SU-DHL-6 (cell line): ENCODE results near the gene KRTAP13-2.

Source experiments
- H2AFZ ChIP-seq: fragments of 200-600 bp; sonication (generic); 2 replicates; pipeline ENCODE4 v1.6.1; 2014; ENCODE audit warnings: low read depth, mild to moderate bottlenecking, moderate library complexity, mixed read lengths, antibody characterized with exemption, low read length; ENCODE audit not compliant: severe bottlenecking
- H3F3A ChIP-seq: fragments of 200-600 bp; shearing (Covaris generic); 2 replicates; pipeline ENCODE4 v1.6.0; 2016; ENCODE audit warnings: antibody characterized with exemption, mild to moderate bottlenecking; ENCODE audit not compliant: insufficient read depth
- H3K27ac ChIP-seq: fragments of 200-600 bp; sonication (generic); 2 replicates; pipeline ENCODE4 v1.5.1; 2016; ENCODE audit warnings: low read depth, mild to moderate bottlenecking, low read length, moderate library complexity, mixed read lengths
- H3K27me3 ChIP-seq: fragments of 200-600 bp; sonication (generic), shearing (Covaris generic); 2 replicates; pipeline ENCODE4 v1.6.0; 2014; ENCODE audit warnings: mild to moderate bottlenecking, low read length
- H3K36me3 ChIP-seq: fragments of 200-600 bp; sonication (generic); 2 replicates; pipeline ENCODE4 v1.6.1; 2014; ENCODE audit warnings: mild to moderate bottlenecking, low read length, mixed read lengths
- H3K4me2 ChIP-seq: fragments of 300-600, 200-600 bp; shearing (Covaris generic), sonication (generic); 2 replicates; pipeline ENCODE4 v1.6.0; 2014; ENCODE audit warnings: low read length, low read depth, mild to moderate bottlenecking; ENCODE audit not compliant: poor library complexity, severe bottlenecking
- H3K4me3 ChIP-seq: fragments of 200-600 bp; sonication (generic); 2 replicates; pipeline ENCODE4 v1.5.1; 2014; ENCODE audit warnings: antibody characterized with exemption, low read length, mild to moderate bottlenecking, mixed read lengths; ENCODE audit not compliant: insufficient read depth, poor library complexity, severe bottlenecking
- H3K79me2 ChIP-seq: fragments of 200-600 bp; sonication (generic); 2 replicates; pipeline ENCODE4 v1.6.1; 2014; ENCODE audit warnings: mild to moderate bottlenecking, low read length, moderate library complexity; ENCODE audit not compliant: insufficient read depth
- H3K9ac ChIP-seq: fragments of 200-600 bp; sonication (generic); 2 replicates; pipeline ENCODE4 v1.7.0; 2014; ENCODE audit warnings: mild to moderate bottlenecking, low read length
- H3K9me2 ChIP-seq: fragments of 200-600 bp; sonication (generic); replicated peaks from 2 replicates; pipeline ENCODE4 v1.6.1; 2014; ENCODE audit warnings: low read length; ENCODE audit not compliant: insufficient read depth
- H3K9me3 ChIP-seq: fragments of 200-600 bp; sonication (generic); 2 replicates; pipeline ENCODE4 v1.6.1; 2014; ENCODE audit warnings: low read length, mixed read lengths; ENCODE audit not compliant: insufficient read depth
- H4K20me1 ChIP-seq: fragments of 200-600 bp; sonication (generic); 2 replicates; pipeline ENCODE4 v1.6.1; 2014; ENCODE audit warnings: low read depth, mild to moderate bottlenecking, antibody characterized with exemption, low read length, moderate library complexity, mixed read lengths
- EZH2phosphoT487 ChIP-seq: fragments of 200-600 bp; sonication (generic), shearing (Covaris generic); conservative IDR thresholded peaks from 2 replicates; pipeline ENCODE4 v1.6.1; 2018; ENCODE audit warnings: mild to moderate bottlenecking, antibody characterized with exemption, low read length, moderate library complexity, mixed read lengths
- TF ChIP-seq, protein P1 (sequence below): fragments of 200-600 bp; sonication (generic); IDR thresholded peaks from one replicate; pipeline ENCODE4 v1.5.1; 2017; ENCODE audit warnings: antibody characterized with exemption, mild to moderate bottlenecking, low read length, moderate library complexity; ENCODE audit not compliant: insufficient read depth, poor library complexity, severe bottlenecking

The KRTAP13-2 gene

DNA sequence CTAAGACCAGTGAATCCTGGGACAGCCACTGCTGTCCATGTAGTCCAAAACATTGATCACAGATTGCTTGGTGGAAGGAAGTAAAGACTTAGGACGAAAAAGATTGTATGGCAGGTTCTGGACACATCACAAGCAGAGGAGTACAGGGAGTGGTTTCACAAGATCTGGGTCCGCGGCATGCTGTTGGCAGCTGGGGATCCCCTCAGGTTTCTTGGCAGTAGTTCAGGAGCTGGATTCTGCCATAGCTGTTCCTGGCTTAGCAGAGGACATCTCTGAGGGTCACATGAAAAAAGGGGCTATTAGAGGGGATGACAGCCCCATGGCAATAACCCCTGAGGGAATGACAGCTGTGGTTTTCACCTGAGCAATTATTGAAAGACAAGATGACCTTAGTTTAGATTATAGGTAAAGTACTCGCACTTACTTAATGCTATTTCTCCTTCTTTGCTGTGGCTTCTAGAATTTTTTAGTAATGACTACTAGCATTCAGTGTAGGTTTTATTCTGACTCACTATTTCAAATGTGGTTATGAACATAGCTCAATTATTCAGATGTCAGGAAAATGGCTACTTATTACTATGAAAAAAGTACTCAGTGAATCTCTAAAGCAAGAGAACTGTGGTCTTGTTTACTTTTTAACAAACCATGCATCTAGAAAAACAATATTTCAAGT is 42.7 kb downstream of the KRTAP13-2 start:
- Histone ChIP-seq H3K27ac (no peak overlapping the region), H3K36me3 (no peaks in the 10 kb centered on the region), H3F3A (no peaks in the 10 kb centered on the region), H3K9me2 (no peaks in the 10 kb centered on the region), H3K4me3 (no peak overlapping the region), H3K9me3 (no peaks in the 10 kb centered on the region), H4K20me1 (no peaks in the 10 kb centered on the region), H3K9ac (no peak overlapping the region), H3K4me2 (no peak overlapping the region), H2AFZ (no peak overlapping the region), H3K79me2 (no peaks in the 10 kb centered on the region), H3K27me3 (no peaks in the 10 kb centered on the region)
- TF ChIP-seq, protein P1, sequence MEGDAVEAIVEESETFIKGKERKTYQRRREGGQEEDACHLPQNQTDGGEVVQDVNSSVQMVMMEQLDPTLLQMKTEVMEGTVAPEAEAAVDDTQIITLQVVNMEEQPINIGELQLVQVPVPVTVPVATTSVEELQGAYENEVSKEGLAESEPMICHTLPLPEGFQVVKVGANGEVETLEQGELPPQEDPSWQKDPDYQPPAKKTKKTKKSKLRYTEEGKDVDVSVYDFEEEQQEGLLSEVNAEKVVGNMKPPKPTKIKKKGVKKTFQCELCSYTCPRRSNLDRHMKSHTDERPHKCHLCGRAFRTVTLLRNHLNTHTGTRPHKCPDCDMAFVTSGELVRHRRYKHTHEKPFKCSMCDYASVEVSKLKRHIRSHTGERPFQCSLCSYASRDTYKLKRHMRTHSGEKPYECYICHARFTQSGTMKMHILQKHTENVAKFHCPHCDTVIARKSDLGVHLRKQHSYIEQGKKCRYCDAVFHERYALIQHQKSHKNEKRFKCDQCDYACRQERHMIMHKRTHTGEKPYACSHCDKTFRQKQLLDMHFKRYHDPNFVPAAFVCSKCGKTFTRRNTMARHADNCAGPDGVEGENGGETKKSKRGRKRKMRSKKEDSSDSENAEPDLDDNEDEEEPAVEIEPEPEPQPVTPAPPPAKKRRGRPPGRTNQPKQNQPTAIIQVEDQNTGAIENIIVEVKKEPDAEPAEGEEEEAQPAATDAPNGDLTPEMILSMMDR = no peak
- TF ChIP-seq EZH2phosphoT487 = no peak

GRCh38 chr21:30326390-30326789 is 45.7 kb downstream of the KRTAP13-2 start:
- Histone ChIP-seq H2AFZ (no peak overlapping the region), H3K79me2 (no peaks in the 10 kb centered on the region), H3K4me3 (no peak overlapping the region), H3K36me3 (no peaks in the 10 kb centered on the region), H4K20me1 (no peaks in the 10 kb centered on the region), H3K9me3 (no peaks in the 10 kb centered on the region), H3K9me2 (no peaks in the 10 kb centered on the region), H3K4me2 (no peak overlapping the region), H3K27me3 (no peaks in the 10 kb centered on the region), H3K9ac (no peak overlapping the region), H3K27ac (no peak overlapping the region), H3F3A (no peaks in the 10 kb centered on the region)
- TF ChIP-seq EZH2phosphoT487 = no peak
- TF ChIP-seq, protein P1 = no peak
